Left lung (tissue), 10 donors: ENCODE results near the gene CCT6A. TPM values are rescaled to one million over a fixed set of nuclear protein-coding genes. Genes with fewer than 3 reads are reported as not detected.
"Not testable (repeated sequence)": the region's sequence is repeated elsewhere in the genome, so short reads cannot be mapped to it uniquely, and the experiment has no call there.

ENCODE experiments used
- ATAC-seq: fragments of 200-7000 bp; cut with Tn5 transposase; one replicate; pipeline ENCODE4 v1.9.1; 2020; ENCODE audit warnings: moderate library complexity
- DNase-seq, 4 donors: peaks; one replicate each; pipeline ENCODE4 v3.0.0-alpha.2; 2013 to 2020
- H3K27ac ChIP-seq, 2 donors: fragments of 200-600 bp; sonication (generic) in 1 of 2; one replicate each; pipeline versions ENCODE4 v1.5.0 to v1.8.0; 2020 to 2021
- H3K27me3 ChIP-seq, 2 donors: fragments of 200-600 bp; sonication (generic) in 1 of 2; one replicate each; pipeline versions ENCODE4 v1.5.0 to v1.8.0; 2020 to 2021
- H3K36me3 ChIP-seq, 2 donors: fragments of 200-600 bp; sonication (generic) in 1 of 2; one replicate each; pipeline versions ENCODE4 v1.5.0 to v1.8.0; 2020 to 2021
- H3K4me1 ChIP-seq, 2 donors: fragments of 200-600 bp; one replicate each; pipeline ENCODE4 v1.8.0; 2021
- H3K4me3 ChIP-seq, 2 donors: fragments of 200-600 bp; sonication (generic) in 1 of 2; one replicate each; pipeline versions ENCODE4 v1.5.0 to v1.8.0; 2020 to 2021; ENCODE audit warnings: mild to moderate bottlenecking in 1 of 2
- H3K9me3 ChIP-seq, 2 donors: fragments of 200-600 bp; sonication (generic) in 1 of 2; one replicate each; pipeline versions ENCODE4 v1.5.0 to v1.8.0; 2020 to 2021
- intact Hi-C, 2 donors: fragments of 100-400 bp; cut with DNase I; formaldehyde crosslinking; loops; one replicate each; pipeline versions ENCODE4 v1.11.2 to v1.14.2; 2022
- polyA plus RNA-seq, 6 donors: library from polyadenylated mRNA; unstranded; fragments of 120-200 nt; gene quantifications; one replicate each; pipeline ENCODE4 v1.2.1, GENCODE V29; 2013; ENCODE audit not compliant: insufficient read length in 6 of 6
- total RNA-seq, 2 donors: library from RNA; stranded (reverse); fragmentation: NEBNext Ultra II Directional; extraction: Animal tissue kit (Norgen Biotek cat#: 25700); gene quantifications; one replicate each; pipeline ENCODE4 v1.2.1, GENCODE V29; 2021
- TF ChIP-seq, protein P1 (sequence below), 2 donors: fragments of 200-600 bp; sonication (generic) in 1 of 2; IDR thresholded peaks; one replicate each; pipeline versions ENCODE4 v1.5.0 to v1.8.0; 2021; ENCODE audit warnings: antibody characterized with exemption in 2 of 2
- donor health status: DM: no; HTN: yes; CAD: no.
- donor health status: DM: no; HTN: no; CAD: no.

CCT6A gene
- total and polyA plus RNA-seq, 8 donors, result 84.9 to 225 (median 208) TPM

DNA sequence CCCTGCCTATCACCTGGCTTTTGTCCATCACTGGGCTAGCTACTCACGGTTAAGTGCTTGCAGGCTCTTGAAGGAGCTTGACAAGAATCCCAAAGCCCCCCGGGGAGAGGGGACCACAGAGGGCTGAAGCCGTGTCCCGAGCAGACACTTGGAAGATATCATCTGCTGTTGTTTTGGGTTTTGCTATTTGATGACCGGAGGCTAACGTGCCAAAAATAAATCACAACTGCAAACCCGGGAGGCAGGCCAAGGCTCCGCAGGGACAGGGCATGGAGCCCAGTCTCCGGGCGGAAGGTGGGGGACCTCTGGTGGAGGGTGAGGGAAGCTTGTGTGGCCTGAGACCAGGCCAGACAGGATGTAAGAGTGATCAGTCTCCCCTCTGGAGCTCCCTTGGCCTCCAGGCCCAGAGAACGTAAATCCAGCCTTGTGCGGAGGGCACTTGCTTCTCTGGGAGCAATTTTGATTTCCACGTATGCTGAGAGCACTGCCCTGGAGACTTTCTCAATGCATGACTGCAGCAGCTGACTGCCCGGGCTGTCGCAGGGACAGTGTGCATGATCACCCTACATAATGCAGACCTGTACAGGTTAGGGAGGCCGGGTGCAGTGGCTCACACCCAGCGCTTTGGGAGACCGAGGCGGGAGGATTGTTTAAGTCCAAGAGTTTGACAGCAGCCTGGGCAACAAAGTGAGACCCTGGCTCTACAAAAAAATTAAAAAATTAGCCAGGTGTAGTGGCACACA is 41.4 kb downstream of the CCT6A start, which contains the start of gene PHKG1:
PHKG1 (minus strand) TSS at position 164 of the 743 bp plus-strand sequence. CDS start 4,011 bp downstream, outside the sequence.
- peak; percentile 62 to 93 (median 82) for DNase-seq

DNA sequence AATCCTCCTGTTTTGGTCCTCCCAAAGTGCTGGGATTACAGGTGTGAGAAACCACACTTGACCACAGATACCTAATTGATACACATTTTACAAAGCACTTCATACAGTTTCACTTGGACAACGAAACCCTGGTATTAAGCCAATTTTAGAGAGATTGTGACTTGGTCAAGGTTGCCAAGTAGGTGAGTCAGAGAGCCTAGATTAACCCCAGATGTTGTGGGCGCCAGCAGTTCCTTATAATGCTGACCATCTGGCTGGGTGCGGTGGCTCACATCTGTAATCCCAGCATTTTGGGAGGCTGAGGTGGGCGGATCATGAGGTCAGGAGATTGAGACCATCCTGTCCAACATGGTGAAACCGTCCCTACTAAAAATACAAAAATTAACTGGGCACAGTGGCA is 46.1 kb downstream of the CCT6A start:
- H3K27me3 ChIP-seq, result no peaks in the 10 kb centered on the region
- H3K27ac ChIP-seq, result no peak overlapping the region
- peaks cover 3 to 6% of the 10 kb centered on the region in 2 donors for H3K4me1 ChIP-seq
- DNase-seq, result no peak
- intact Hi-C loops, result no loop called here
- no peaks in the 10 kb centered on the region for H3K9me3 ChIP-seq
- peaks cover 0 to 57% of the 10 kb centered on the region in 2 donors for H3K36me3 ChIP-seq
- H3K4me3 ChIP-seq, result no peak overlapping the region
- peak; percentile 33 for ATAC-seq
- TF ChIP-seq, protein P1, sequence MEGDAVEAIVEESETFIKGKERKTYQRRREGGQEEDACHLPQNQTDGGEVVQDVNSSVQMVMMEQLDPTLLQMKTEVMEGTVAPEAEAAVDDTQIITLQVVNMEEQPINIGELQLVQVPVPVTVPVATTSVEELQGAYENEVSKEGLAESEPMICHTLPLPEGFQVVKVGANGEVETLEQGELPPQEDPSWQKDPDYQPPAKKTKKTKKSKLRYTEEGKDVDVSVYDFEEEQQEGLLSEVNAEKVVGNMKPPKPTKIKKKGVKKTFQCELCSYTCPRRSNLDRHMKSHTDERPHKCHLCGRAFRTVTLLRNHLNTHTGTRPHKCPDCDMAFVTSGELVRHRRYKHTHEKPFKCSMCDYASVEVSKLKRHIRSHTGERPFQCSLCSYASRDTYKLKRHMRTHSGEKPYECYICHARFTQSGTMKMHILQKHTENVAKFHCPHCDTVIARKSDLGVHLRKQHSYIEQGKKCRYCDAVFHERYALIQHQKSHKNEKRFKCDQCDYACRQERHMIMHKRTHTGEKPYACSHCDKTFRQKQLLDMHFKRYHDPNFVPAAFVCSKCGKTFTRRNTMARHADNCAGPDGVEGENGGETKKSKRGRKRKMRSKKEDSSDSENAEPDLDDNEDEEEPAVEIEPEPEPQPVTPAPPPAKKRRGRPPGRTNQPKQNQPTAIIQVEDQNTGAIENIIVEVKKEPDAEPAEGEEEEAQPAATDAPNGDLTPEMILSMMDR (IDR thresholded peaks at IDR 0.05), result no peak

More for the DNA sequence above, 41.4 kb downstream of the CCT6A start, which contains the start of gene PHKG1:
- intact Hi-C loops, result no loop called here
- ATAC-seq, result peak; percentile 97
- Histone ChIP-seq H3K27ac (no peak within 1 kb of the TSS), H3K4me3 (no peak within 1 kb of the TSS), H3K4me1 (peaks cover 7 to 8% of the 10 kb centered on the region in 2 donors), H3K9me3 (no peaks in the 10 kb centered on the region), H3K36me3 (peaks cover 0 to 13% of the 10 kb centered on the region in 2 donors), H3K27me3 (no peaks in the 10 kb centered on the region)
- TF ChIP-seq, protein P1 (IDR thresholded peaks at IDR 0.05), result peak; percentile 45 to 47

DNA sequence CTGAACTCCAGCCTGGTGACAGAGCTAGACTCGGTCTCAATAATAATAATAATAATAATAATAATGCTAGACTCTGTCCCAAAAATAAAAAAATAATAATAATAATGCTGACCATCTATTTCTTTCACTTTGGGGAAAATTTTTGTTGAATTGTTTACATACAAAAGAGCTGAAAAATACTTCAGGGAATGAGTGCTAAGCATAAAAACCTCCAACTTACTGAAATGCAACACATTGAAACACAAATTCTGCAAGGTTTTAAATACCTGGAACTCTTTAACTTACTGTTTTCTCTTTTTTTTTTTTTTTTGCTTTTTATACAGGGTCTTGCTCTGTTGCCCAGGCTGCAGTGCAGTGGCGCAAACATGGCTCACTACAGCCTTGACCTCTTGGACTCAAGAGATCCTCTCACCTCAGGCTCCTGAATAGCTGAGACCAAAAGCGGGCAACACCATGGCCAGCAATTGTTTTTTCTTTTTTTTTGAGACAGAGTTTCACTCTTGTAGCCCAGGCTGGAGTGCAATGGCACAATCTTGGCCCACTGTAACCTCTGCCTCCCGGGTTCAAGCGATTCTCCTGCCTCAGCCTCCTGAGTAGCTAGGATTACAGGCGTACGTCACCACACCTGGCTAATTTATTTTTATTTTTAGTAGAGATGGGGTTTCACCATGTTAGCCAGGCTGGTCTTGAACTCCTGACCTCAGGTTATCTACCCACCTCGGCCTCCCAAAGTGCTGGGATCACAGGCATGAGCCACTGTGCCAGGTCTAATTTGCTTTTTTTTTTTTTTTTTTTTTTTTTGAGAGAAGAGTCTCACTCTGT is 46.8 kb downstream of the CCT6A start:
- H3K36me3 ChIP-seq, result peaks cover 0 to 64% of the 10 kb centered on the region in 2 donors
- DNase-seq, H3K9me3 ChIP-seq, H3K27me3 ChIP-seq, ATAC-seq, H3K4me3 ChIP-seq, H3K27ac ChIP-seq, intact Hi-C loops, H3K4me1 ChIP-seq: not testable (repeated sequence)

DNA sequence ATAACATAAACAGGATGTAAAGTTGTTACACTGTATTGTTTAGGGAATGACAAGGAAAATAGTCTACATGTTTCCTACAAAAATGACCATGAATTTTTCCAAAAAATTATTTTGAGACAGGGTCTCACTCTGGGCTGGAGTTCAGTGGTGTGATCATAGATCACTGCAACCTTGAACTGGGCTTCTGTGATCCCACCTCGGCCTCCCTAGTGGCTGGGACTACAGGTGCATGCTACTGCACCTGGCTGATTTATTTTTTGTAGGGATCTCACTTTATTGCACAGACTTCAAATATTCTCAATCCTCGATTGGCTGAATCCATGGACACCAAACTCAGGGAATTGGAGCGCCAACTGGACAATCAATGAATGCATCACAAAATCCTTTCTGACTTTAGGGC is 48.1 kb downstream of the CCT6A start:
- TF ChIP-seq, protein P1 (IDR thresholded peaks at IDR 0.05), result no peak
- Histone ChIP-seq H3K4me1 (peaks cover 4 to 12% of the 10 kb centered on the region in 2 donors), H3K4me3 (no peak overlapping the region), H3K36me3 (peaks cover 0 to 77% of the 10 kb centered on the region in 2 donors), H3K27ac (no peak overlapping the region), H3K9me3 (no peaks in the 10 kb centered on the region), H3K27me3 (no peaks in the 10 kb centered on the region)
- DNase-seq (no peak), ATAC-seq (no peak)
- intact Hi-C loops, result no loop called here

DNA sequence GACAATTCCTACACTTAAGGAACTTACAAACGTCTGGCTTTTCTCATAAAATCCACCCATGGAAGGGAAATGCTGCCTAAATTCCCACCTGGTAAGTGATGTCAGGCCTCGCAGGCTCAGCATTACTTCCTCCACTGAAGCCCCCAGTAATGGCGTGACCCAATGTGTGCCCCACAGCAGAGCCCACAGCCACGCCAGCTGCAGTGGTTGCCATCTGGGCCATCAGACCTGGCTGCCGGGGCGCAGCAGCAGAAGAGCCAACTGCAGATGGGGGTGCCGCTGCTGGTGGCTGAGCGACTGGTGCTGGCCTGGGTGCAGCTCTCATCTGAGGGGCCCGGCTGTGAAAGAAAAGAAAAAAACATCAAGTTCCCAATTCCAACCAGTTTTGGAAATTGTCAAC is 52.6 kb downstream of the CCT6A start:
- DNase-seq, H3K27me3 ChIP-seq, ATAC-seq, H3K4me3 ChIP-seq, intact Hi-C loops, H3K9me3 ChIP-seq, H3K27ac ChIP-seq: not testable (repeated sequence)
- peaks cover 0 to 57% of the 10 kb centered on the region in 2 donors for H3K36me3 ChIP-seq
- H3K4me1 ChIP-seq, result peaks cover 14 to 26% of the 10 kb centered on the region in 2 donors

DNA sequence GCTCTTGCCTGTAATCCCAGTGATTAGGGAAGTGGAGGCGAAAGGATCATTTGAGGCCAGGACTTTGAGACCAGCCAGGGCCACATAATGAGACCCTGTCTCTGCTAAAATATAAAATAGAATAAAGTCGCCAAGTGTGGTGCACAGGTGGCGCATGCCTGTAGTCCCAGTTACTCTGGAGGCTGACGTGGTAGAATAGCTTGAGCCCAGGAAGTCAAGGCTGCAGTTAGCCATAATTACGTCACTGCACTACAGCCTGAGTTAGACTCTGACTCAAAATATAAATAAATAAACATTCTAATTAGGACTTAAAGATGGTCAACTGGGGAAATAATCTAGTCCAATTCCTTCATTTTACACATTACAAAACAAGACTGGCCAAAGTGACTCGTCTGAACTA is 53.9 kb downstream of the CCT6A start:
- peaks cover 14 to 26% of the 10 kb centered on the region in 2 donors for H3K4me1 ChIP-seq
- H3K27me3 ChIP-seq, result peaks cover 0 to 8% of the 10 kb centered on the region in 2 donors
- peaks cover 0 to 43% of the 10 kb centered on the region in 2 donors for H3K36me3 ChIP-seq
- peak overlapping the region; percentile 75 to 93 for H3K4me3 ChIP-seq
- TF ChIP-seq, protein P1 (IDR thresholded peaks at IDR 0.05), result no peak
- ATAC-seq, result peak; percentile 57
- no peaks in the 10 kb centered on the region for H3K9me3 ChIP-seq
- intact Hi-C loops, result no loop called here
- DNase-seq, result peak in 1 of 4 donors; percentile 47
- H3K27ac ChIP-seq, result peak overlapping the region; percentile 78 to 91
